GM12878 (cell line): ENCODE results near the gene PODXL2. TPM values are rescaled to one million over a fixed set of nuclear protein-coding genes. Genes with fewer than 3 reads are reported as not detected.

ENCODE experiments used
- ATAC-seq: fragments of 200-7000 bp; cut with Tn5 transposase; 3 replicates; pipeline ENCODE4 v1.9.1; 2020; ENCODE audit warnings: mild to moderate bottlenecking, moderate library complexity
- BruUV-seq: library from RNA; stranded (reverse); fragments of 400-500 nt; replicated peaks from 2 replicates; lab custom pipeline; 2021; lab: Mats Ljungman, UMichigan
- CTCF ChIA-PET: fragments of 300-600 bp; sonication (Branson Sonifier 250); formaldehyde crosslinking; extraction: SDS; loops from one replicate; lab custom pipeline; 2021; ENCODE audit warnings: inconsistent platforms; lab: Yijun Ruan, JAX
- POLR2A ChIA-PET: fragments of 350-600 bp; formaldehyde crosslinking; extraction: SDS; loops from one replicate; lab custom pipeline; 2021; ENCODE audit warnings: inconsistent platforms; lab: Charles Lee
- RAD21 ChIA-PET: fragments of 300-600 bp; sonication (Branson Sonifier 250); formaldehyde crosslinking; loops from one replicate; lab custom pipeline; 2023; ENCODE audit warnings: antibody characterized with exemption; ENCODE audit not compliant: unreplicated experiment; lab: Charles Lee
- SMC1A ChIA-PET: fragments of 300-600 bp; sonication (Branson Sonifier 250); formaldehyde crosslinking; loops from one replicate; lab custom pipeline; 2023; ENCODE audit not compliant: unreplicated experiment, uncharacterized antibody; lab: Charles Lee
- DNase-seq: peaks from one replicate; pipeline ENCODE4 v3.0.0-alpha.2; 2011; ENCODE audit warnings: low read depth, low spot score
- FAIRE-seq: peaks from 3 replicates; lab custom pipeline; 2011; peaks lifted over from hg19 to GRCh38; lab: Jason Lieb, UNC
- H2AFZ ChIP-seq: 2 replicates; pipeline ENCODE4 v1.6.0; 2011; ENCODE audit warnings: low read depth, low read length, control low read depth; ENCODE audit not compliant: control insufficient read depth
- H3K27ac ChIP-seq: 2 replicates; pipeline ENCODE4 v1.5.1; 2011; ENCODE audit warnings: control low read depth; ENCODE audit not compliant: control insufficient read depth, insufficient read depth
- H3K27me3 ChIP-seq, 2 experiments: replicated peaks in 1 of 2; 2 replicates each; pipeline versions ENCODE4 v1.6.0 to v1.6.1; 2011; ENCODE audit warnings: low read length in 1 of 2; ENCODE audit not compliant: control insufficient read depth in 2 of 2, insufficient read depth in 2 of 2
- H3K36me3 ChIP-seq, 2 experiments: 2 replicates each; pipeline ENCODE4 v1.5.1; 2011; ENCODE audit warnings: low read length in 1 of 2; ENCODE audit not compliant: control insufficient read depth in 2 of 2, insufficient read depth in 2 of 2
- H3K4me1 ChIP-seq: 2 replicates; pipeline ENCODE4 v1.6.1; 2011; ENCODE audit warnings: mild to moderate bottlenecking, low read length, moderate library complexity, mixed read lengths; ENCODE audit not compliant: control insufficient read depth, insufficient read depth
- H3K4me2 ChIP-seq: 2 replicates; pipeline ENCODE4 v1.6.0; 2011; ENCODE audit warnings: control low read depth; ENCODE audit not compliant: control insufficient read depth, insufficient read depth
- H3K4me3 ChIP-seq: fragments of 200-600 bp; sonication (generic); 2 replicates; pipeline ENCODE4 v1.5.1; 2016
- H3K79me2 ChIP-seq: 2 replicates; pipeline ENCODE4 v1.6.0; 2011; ENCODE audit warnings: low read length; ENCODE audit not compliant: control insufficient read depth, insufficient read depth
- H3K9ac ChIP-seq: 2 replicates; pipeline ENCODE4 v1.8.0; 2011; ENCODE audit warnings: low read length, control low read depth, mixed read lengths; ENCODE audit not compliant: control insufficient read depth, insufficient read depth
- H3K9me3 ChIP-seq: replicated peaks from 3 replicates; pipeline ENCODE4 v1.5.1; 2011; ENCODE audit warnings: mild to moderate bottlenecking, low read length; ENCODE audit not compliant: control insufficient read depth, insufficient read depth
- H4K20me1 ChIP-seq: 2 replicates; pipeline ENCODE4 v1.6.0; 2011; ENCODE audit not compliant: control insufficient read depth, insufficient read depth
- CHD4 ChIP-seq: fragments of 200-600 bp; sonication (generic); IDR thresholded peaks from 2 replicates; pipeline ENCODE4 v1.6.1; 2016; ENCODE audit warnings: mild to moderate bottlenecking
- ESRRA ChIP-seq: IDR thresholded peaks from 2 replicates; pipeline ENCODE4 v1.6.1; 2012; ENCODE audit warnings: mild to moderate bottlenecking, low read length, improper control_type of control experiment
- HCFC1 ChIP-seq: fragments of 150-350 bp; IDR thresholded peaks from 2 replicates; pipeline ENCODE4 v1.6.1; 2014; ENCODE audit warnings: low read length
- HDGF ChIP-seq: fragments of 450-650 bp; IDR thresholded peaks from 2 replicates; pipeline ENCODE4 v1.6.1; 2016; ENCODE audit warnings: antibody characterized with exemption
- KDM1A ChIP-seq: fragments of 200-600 bp; sonication (generic); IDR thresholded peaks from 2 replicates; pipeline ENCODE4 v1.6.1; 2016; ENCODE audit warnings: borderline replicate concordance
- NFYB ChIP-seq: IDR thresholded peaks from 2 replicates; pipeline ENCODE4 v1.6.1; 2011; ENCODE audit warnings: low read depth, mild to moderate bottlenecking, low read length, improper control_type of control experiment, moderate library complexity; ENCODE audit not compliant: insufficient read depth
- POLR2A ChIP-seq: IDR thresholded peaks from 2 replicates; pipeline ENCODE4 v1.6.1; 2011; ENCODE audit warnings: low read depth, mild to moderate bottlenecking, low read length
- RAD51 ChIP-seq: fragments of 450-650 bp; IDR thresholded peaks from 2 replicates; pipeline ENCODE4 v1.6.1; 2016; ENCODE audit warnings: moderate library complexity, mild to moderate bottlenecking, inconsistent platforms
- SIX5 ChIP-seq: IDR thresholded peaks from 2 replicates; pipeline ENCODE4 v1.6.1; 2011; ENCODE audit warnings: mild to moderate bottlenecking, low read depth, low read length, moderate library complexity; ENCODE audit not compliant: severe bottlenecking
- SUPT20H ChIP-seq: IDR thresholded peaks from 2 replicates; pipeline ENCODE4 v1.6.1; 2011; ENCODE audit warnings: low read depth, mild to moderate bottlenecking, low read length, moderate library complexity, borderline replicate concordance; ENCODE audit not compliant: control insufficient read depth
- USF2 ChIP-seq: IDR thresholded peaks from 2 replicates; pipeline ENCODE4 v1.6.1; 2011; ENCODE audit warnings: low read depth, low read length, improper control_type of control experiment, borderline replicate concordance
- YY1 ChIP-seq: IDR thresholded peaks from 2 replicates; pipeline ENCODE4 v1.6.1; 2011; ENCODE audit warnings: low read depth, mild to moderate bottlenecking, low read length
- WGBS: methylation state at CpG from one replicate; pipeline ENCODE4 v1.1.6; 2016; ENCODE audit warnings: low lambda C conversion rate; ENCODE audit not compliant: insufficient replicate concordance, insufficient coverage; ENCODE audit errors: missing lambda C conversion rate; 5-methylcytosine and 5-hydroxymethylcytosine counted together
- in situ Hi-C: fragments of 300-500 bp; cut with MboI; formaldehyde crosslinking; loops from 9 replicates; pipeline ENCODE4 v1.14.3; 2018; ENCODE audit warnings: mixed read lengths
- intact Hi-C: fragments of 100-400 bp; cut with micrococcal nuclease; formaldehyde crosslinking; loops from one replicate; pipeline ENCODE4 v1.14.2; 2022; ENCODE audit not compliant: unreplicated experiment
- polyA plus RNA-seq, 11 experiments: library from polyadenylated mRNA; depleted of rRNA in 4 of 11; unstranded in 6 of 11; stranded (reverse) in 5 of 11; fragments of >200 nt; fragmentation: Nextera tagmentation in 4 of 11; fragmentation: Illumina TruSeq in 1 of 11; extraction: Ambion mirVana in 4 of 11; extraction: Trizol in 1 of 11; gene quantifications; 1 replicate in 1 of 11; 2 replicates in 10 of 11; pipeline versions ENCODE4 v1.2.1 to v1.2.3, GENCODE V29; 2011 to 2016; ENCODE audit warnings: inconsistent platforms in 2 of 11, missing spikeins in 2 of 11, low read depth in 1 of 11
- total RNA-seq, 4 experiments: library from RNA; depleted of rRNA in 3 of 4; stranded (reverse); fragments of >200 nt in 3 of 4; fragmentation: Illumina TruSeq in 1 of 4; extraction: Trizol in 1 of 4; gene quantifications; 2 replicates each; pipeline versions ENCODE4 v1.2.1 to v1.2.3, GENCODE V29; 2013 to 2021
- TF ChIP-seq, protein P1 (sequence below): IDR thresholded peaks from 2 replicates; pipeline ENCODE4 v1.6.1; 2011; ENCODE audit warnings: low read depth, mild to moderate bottlenecking, low read length, moderate library complexity, borderline replicate concordance; ENCODE audit errors: extremely low read depth
- TF ChIP-seq, protein P2 (sequence below): fragments of 450-650 bp; formaldehyde crosslinking; IDR thresholded peaks from 2 replicates; pipeline ENCODE4 v1.4.0; 2020; ENCODE audit warnings: mild to moderate bottlenecking, moderate library complexity
- TF ChIP-seq, protein P3 (sequence below): IDR thresholded peaks from 2 replicates; pipeline ENCODE4 v1.6.1; 2011; ENCODE audit warnings: borderline replicate concordance, low read depth, mild to moderate bottlenecking, moderate library complexity, mixed read lengths, low read length; ENCODE audit not compliant: insufficient read depth; ENCODE audit errors: extremely low read length

The PODXL2 gene
- total and polyA plus RNA-seq, 10 of the 15 experiments (the other 5 are each of a cell fraction or from before 2014, with no cell fraction given) = 0.03 to 24.4 (median 13.6) TPM; not detected in 2

DNA sequence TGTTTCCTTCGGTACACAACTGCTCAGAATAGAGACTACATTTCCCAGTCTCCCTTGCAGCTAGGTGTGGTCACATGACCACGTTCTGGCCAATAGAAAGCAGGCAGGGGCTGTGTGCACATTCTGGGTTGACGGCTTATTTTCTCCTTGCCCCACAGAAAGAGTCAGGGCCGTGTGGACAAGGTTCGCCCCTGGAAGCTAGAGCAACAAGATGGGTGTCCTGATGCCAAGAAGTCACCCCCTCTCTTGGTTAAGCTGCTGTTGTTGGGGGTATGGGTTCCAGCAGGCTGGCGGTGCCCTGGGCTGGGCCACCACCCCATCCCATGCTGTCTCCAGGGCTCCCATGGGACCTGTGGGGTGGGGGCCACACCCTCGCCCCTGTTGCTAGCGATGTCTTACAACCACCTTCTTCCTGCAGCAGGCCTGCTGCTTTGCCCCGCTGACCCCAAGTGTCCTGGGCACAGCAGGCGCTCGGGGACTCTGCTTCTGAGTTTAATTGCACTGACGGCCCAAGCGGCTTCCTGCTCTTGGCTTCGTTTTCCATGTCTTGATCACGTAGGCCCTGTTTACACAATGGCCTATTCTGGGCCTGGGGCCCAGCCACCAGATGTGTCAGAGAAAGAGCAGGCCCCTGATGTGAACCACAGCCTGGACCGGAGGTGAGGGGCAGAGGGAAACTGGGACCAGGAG lies 68.7 kb downstream of the PODXL2 start:
- Histone ChIP-seq H3K9ac (no peak overlapping the region), H4K20me1 (no peaks in the 10 kb centered on the region), H3K4me1 (peaks cover 14% of the 10 kb centered on the region), H3K27me3 (no peaks in the 10 kb centered on the region), H3K4me3 (no peak overlapping the region), H3K4me2 (no peak overlapping the region), H3K27ac (no peak overlapping the region; the same call in 1 of the 2 replicates), H3K79me2 (no peaks in the 10 kb centered on the region), H3K9me3 (no peaks in the 10 kb centered on the region), H2AFZ (peak overlapping the region; percentile 18; the same call in 1 of the 2 replicates), H3K36me3 (peaks cover 21 to 51% of the 10 kb centered on the region in 2 experiments; a peak in 3 of 4 replicates)
- ChIA-PET RAD21 (interaction anchor here (0.7 to 2.7 kb wide), 7 partner anchors 38 to 436 kb away, joined by 3 to 12 read pairs (median 3); partner anchors contain the start of gene MGLL), SMC1A (interaction anchor here (0.6 to 2.8 kb wide), 10 partner anchors 15 to 158 kb away, joined by 3 to 10 read pairs (median 5); partner anchors contain the start of gene MGLL), CTCF (interaction anchor here (0.6 to 2.4 kb wide), 18 partner anchors 13 to 425 kb away, joined by 3 to 12 read pairs (median 4); no protein-coding TSS in a partner anchor), POLR2A (interaction anchor here (1.5 kb wide), 1 partner anchor 125 kb away, joined by 4 read pairs; the partner anchor contains the start of gene MGLL)
- TF ChIP-seq, protein P1, sequence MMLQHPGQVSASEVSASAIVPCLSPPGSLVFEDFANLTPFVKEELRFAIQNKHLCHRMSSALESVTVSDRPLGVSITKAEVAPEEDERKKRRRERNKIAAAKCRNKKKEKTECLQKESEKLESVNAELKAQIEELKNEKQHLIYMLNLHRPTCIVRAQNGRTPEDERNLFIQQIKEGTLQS = peak; percentile 73; the same call in 1 of the 2 replicates
- TF ChIP-seq SUPT20H (no peak), HCFC1 (peak; percentile 82), KDM1A (no peak), POLR2A (peak; percentile 46), USF2 (peak; percentile 58), YY1 (0 out of 2 replicates have a peak, but pooled peaks have one; percentile 34), RAD51 (peak; percentile 94), ESRRA (no peak), CHD4 (no peak), HDGF (peak; percentile 72; the same call in 1 of the 2 replicates), SIX5 (peak; percentile 80), NFYB (peak; percentile 80)
- TF ChIP-seq, protein P2, sequence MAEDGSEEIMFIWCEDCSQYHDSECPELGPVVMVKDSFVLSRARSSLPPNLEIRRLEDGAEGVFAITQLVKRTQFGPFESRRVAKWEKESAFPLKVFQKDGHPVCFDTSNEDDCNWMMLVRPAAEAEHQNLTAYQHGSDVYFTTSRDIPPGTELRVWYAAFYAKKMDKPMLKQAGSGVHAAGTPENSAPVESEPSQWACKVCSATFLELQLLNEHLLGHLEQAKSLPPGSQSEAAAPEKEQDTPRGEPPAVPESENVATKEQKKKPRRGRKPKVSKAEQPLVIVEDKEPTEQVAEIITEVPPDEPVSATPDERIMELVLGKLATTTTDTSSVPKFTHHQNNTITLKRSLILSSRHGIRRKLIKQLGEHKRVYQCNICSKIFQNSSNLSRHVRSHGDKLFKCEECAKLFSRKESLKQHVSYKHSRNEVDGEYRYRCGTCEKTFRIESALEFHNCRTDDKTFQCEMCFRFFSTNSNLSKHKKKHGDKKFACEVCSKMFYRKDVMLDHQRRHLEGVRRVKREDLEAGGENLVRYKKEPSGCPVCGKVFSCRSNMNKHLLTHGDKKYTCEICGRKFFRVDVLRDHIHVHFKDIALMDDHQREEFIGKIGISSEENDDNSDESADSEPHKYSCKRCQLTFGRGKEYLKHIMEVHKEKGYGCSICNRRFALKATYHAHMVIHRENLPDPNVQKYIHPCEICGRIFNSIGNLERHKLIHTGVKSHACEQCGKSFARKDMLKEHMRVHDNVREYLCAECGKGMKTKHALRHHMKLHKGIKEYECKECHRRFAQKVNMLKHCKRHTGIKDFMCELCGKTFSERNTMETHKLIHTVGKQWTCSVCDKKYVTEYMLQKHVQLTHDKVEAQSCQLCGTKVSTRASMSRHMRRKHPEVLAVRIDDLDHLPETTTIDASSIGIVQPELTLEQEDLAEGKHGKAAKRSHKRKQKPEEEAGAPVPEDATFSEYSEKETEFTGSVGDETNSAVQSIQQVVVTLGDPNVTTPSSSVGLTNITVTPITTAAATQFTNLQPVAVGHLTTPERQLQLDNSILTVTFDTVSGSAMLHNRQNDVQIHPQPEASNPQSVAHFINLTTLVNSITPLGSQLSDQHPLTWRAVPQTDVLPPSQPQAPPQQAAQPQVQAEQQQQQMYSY = 0 out of 2 replicates have a peak, but pooled peaks have one; percentile 46
- TF ChIP-seq, protein P3, sequence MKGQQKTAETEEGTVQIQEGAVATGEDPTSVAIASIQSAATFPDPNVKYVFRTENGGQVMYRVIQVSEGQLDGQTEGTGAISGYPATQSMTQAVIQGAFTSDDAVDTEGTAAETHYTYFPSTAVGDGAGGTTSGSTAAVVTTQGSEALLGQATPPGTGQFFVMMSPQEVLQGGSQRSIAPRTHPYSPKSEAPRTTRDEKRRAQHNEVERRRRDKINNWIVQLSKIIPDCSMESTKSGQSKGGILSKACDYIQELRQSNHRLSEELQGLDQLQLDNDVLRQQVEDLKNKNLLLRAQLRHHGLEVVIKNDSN = peak; percentile 84
- ATAC-seq = peak; percentile 94
- intact Hi-C loops (loop anchor here (5.0 kb wide), 2 partner anchors 55 to 135 kb away; no protein-coding TSS in a partner anchor), in situ Hi-C loops (no loop called here)
- peak; percentile 48 for DNase-seq
- peak; percentile 97 for FAIRE-seq
- 5% methylated on average over 16 of the region's 16 CpGs for WGBS
- BruUV-seq = no TSS peak
